H1 (cell line): Measurements from ENCODE around the gene PAGE1. TPM values are rescaled to one million over a fixed set of nuclear protein-coding genes. Genes with fewer than 3 reads are reported as not detected.

Source experiments
- CTCF ChIA-PET: fragments of 300-600 bp; sonication (Branson Sonifier 250); formaldehyde crosslinking; loops from one replicate; lab custom pipeline; 2021; ENCODE audit not compliant: partially characterized antibody; lab: Charles Lee
- POLR2A ChIA-PET: fragments of 300-600 bp; sonication (Branson Sonifier 250); formaldehyde crosslinking; loops from one replicate; lab custom pipeline; 2021; ENCODE audit warnings: inconsistent platforms; ENCODE audit not compliant: partially characterized antibody; lab: Charles Lee
- DNase-seq, 2 experiments: peaks; one replicate each; pipeline versions ENCODE4 v3.0.0 to v3.0.0-alpha.2; 2010 to 2022; ENCODE audit warnings: low spot score in 2 of 2, low read depth in 1 of 2, mixed read lengths in 1 of 2
- FAIRE-seq: peaks from 2 replicates; lab custom pipeline; 2011; peaks lifted over from hg19 to GRCh38; lab: Jason Lieb, UNC
- H2AFZ ChIP-seq: 2 replicates; pipeline ENCODE4 v1.8.1; 2012; ENCODE audit warnings: low read length, inconsistent platforms
- H2AK5ac ChIP-seq: 2 replicates; pipeline ENCODE4 v1.6.1; 2013; ENCODE audit warnings: low read depth, low read length
- H2BK120ac ChIP-seq: replicated peaks from 2 replicates; pipeline ENCODE3; 2013; ENCODE audit warnings: low read depth, low read length, inconsistent platforms
- H2BK12ac ChIP-seq: 2 replicates; pipeline ENCODE4 v1.6.1; 2013; ENCODE audit warnings: low read depth, low read length
- H2BK15ac ChIP-seq: 2 replicates; pipeline ENCODE4 v1.6.1; 2013; ENCODE audit warnings: low read length
- H2BK20ac ChIP-seq: 2 replicates; pipeline ENCODE4 v1.6.1; 2013; ENCODE audit warnings: low read length
- H2BK5ac ChIP-seq: 2 replicates; pipeline ENCODE4 v1.6.1; 2013; ENCODE audit warnings: low read depth, low read length
- H3K14ac ChIP-seq: 2 replicates; pipeline ENCODE4 v1.6.1; 2013; ENCODE audit warnings: inconsistent platforms; ENCODE audit not compliant: insufficient read length
- H3K18ac ChIP-seq: 2 replicates; pipeline ENCODE4 v1.6.1; 2013; ENCODE audit warnings: low read length; ENCODE audit errors: extremely low read depth
- H3K23ac ChIP-seq: 2 replicates; pipeline ENCODE4 v1.6.1; 2013; ENCODE audit warnings: inconsistent platforms; ENCODE audit not compliant: insufficient read length
- H3K23me2 ChIP-seq: 2 replicates; pipeline ENCODE4 v1.6.1; 2013; ENCODE audit warnings: low read depth, low read length
- H3K27ac ChIP-seq: 2 replicates; pipeline ENCODE4 v1.6.1; 2011; ENCODE audit warnings: low read depth, low read length, inconsistent platforms
- H3K27me3 ChIP-seq, 4 experiments: replicated peaks in 1 of 4; 1 replicate in 1 of 4; 2 replicates in 3 of 4; pipeline versions ENCODE4 v1.6.1 to v1.8.1; 2011 to 2013; ENCODE audit warnings: low read length in 3 of 4, mild to moderate bottlenecking in 3 of 4, inconsistent platforms in 2 of 4, mixed read lengths in 2 of 4, moderate library complexity in 1 of 4; ENCODE audit not compliant: control insufficient read depth in 3 of 4, insufficient read depth in 3 of 4; ENCODE audit errors: extremely low read depth in 1 of 4
- H3K36me3 ChIP-seq, 4 experiments: 2 replicates each; pipeline versions ENCODE4 v1.6.1 to v1.8.1; 2011 to 2013; ENCODE audit warnings: mild to moderate bottlenecking in 4 of 4, low read length in 3 of 4, moderate library complexity in 2 of 4, control low read depth in 1 of 4, inconsistent platforms in 1 of 4; ENCODE audit not compliant: insufficient read depth in 4 of 4, control insufficient read depth in 2 of 4
- H3K4ac ChIP-seq: replicated peaks from 2 replicates; pipeline ENCODE3; 2013; ENCODE audit warnings: low read length, low read depth, mixed read lengths, inconsistent platforms; ENCODE audit not compliant: insufficient read length
- H3K4me1 ChIP-seq, 4 experiments: replicated peaks in 1 of 4; 1 replicate in 1 of 4; 2 replicates in 3 of 4; pipeline versions ENCODE4 v1.6.1 to v1.8.1; 2011 to 2013; ENCODE audit warnings: low read length in 3 of 4, inconsistent platforms in 2 of 4, mixed read lengths in 1 of 4; ENCODE audit not compliant: insufficient read depth in 4 of 4, control insufficient read depth in 3 of 4
- H3K4me2 ChIP-seq, 2 experiments: 2 replicates each; pipeline versions ENCODE4 v1.6.1 to v1.8.1; 2011 to 2013; ENCODE audit warnings: low read depth in 2 of 2, low read length in 2 of 2, control low read depth in 1 of 2, inconsistent platforms in 1 of 2, mild to moderate bottlenecking in 1 of 2; ENCODE audit not compliant: insufficient read depth in 1 of 2
- H3K4me3 ChIP-seq, 4 experiments: fragments of 200-600, 300-600 bp in 1 of 4; sonication (generic), shearing (Covaris generic), sonication (Bioruptor Twin) in 1 of 4; 2 replicates each; pipeline versions ENCODE4 v1.5.1 to v1.8.1; 2011 to 2016; ENCODE audit warnings: low read length in 4 of 4, low read depth in 3 of 4, control low read depth in 2 of 4, inconsistent platforms in 2 of 4, mild to moderate bottlenecking in 2 of 4, mixed read lengths in 1 of 4, moderate library complexity in 1 of 4; ENCODE audit not compliant: insufficient read depth in 2 of 4; ENCODE audit errors: extremely low read depth in 1 of 4
- H3K56ac ChIP-seq: replicated peaks from 2 replicates; pipeline ENCODE3; 2013; ENCODE audit warnings: low read depth, mild to moderate bottlenecking, mixed read lengths, low read length, inconsistent platforms; ENCODE audit not compliant: insufficient read length
- H3K79me1 ChIP-seq: 2 replicates; pipeline ENCODE4 v1.6.1; 2013; ENCODE audit warnings: low read depth, low read length, control low read depth
- H3K79me2 ChIP-seq, 2 experiments: 2 replicates each; pipeline versions ENCODE4 v1.6.1 to v1.8.1; 2012 to 2013; ENCODE audit warnings: low read length in 2 of 2, mild to moderate bottlenecking in 2 of 2, inconsistent platforms in 1 of 2; ENCODE audit not compliant: insufficient read depth in 2 of 2, control insufficient read depth in 1 of 2
- H3K9ac ChIP-seq, 4 experiments: replicated peaks in 1 of 4; 1 replicate in 1 of 4; 2 replicates in 3 of 4; pipeline versions ENCODE4 v1.6.1 to v1.8.1; 2011 to 2013; ENCODE audit warnings: low read depth in 3 of 4, low read length in 3 of 4, control low read depth in 2 of 4, mild to moderate bottlenecking in 2 of 4, moderate library complexity in 2 of 4, inconsistent platforms in 1 of 4; ENCODE audit errors: extremely low read depth in 1 of 4
- H3K9me3 ChIP-seq, 2 experiments: 2 replicates each; pipeline versions ENCODE4 v1.6.1 to v1.8.1; 2012 to 2013; ENCODE audit warnings: mild to moderate bottlenecking in 2 of 2, moderate library complexity in 2 of 2, control low read depth in 1 of 2, inconsistent platforms in 1 of 2, low read depth in 1 of 2, low read length in 1 of 2, mixed read lengths in 1 of 2; ENCODE audit not compliant: insufficient read depth in 2 of 2
- H4K20me1 ChIP-seq, 2 experiments: replicated peaks in 1 of 2; 2 replicates each; pipeline versions ENCODE3 to v1.8.1; 2011 to 2013; ENCODE audit warnings: inconsistent platforms in 2 of 2, low read length in 2 of 2, mild to moderate bottlenecking in 1 of 2; ENCODE audit not compliant: insufficient read depth in 2 of 2, control insufficient read depth in 1 of 2
- H4K5ac ChIP-seq: 2 replicates; pipeline ENCODE4 v1.6.1; 2013; ENCODE audit warnings: low read length, low read depth, mixed read lengths, inconsistent platforms; ENCODE audit not compliant: insufficient read length
- H4K8ac ChIP-seq: 2 replicates; pipeline ENCODE4 v1.8.0; 2013; ENCODE audit warnings: mild to moderate bottlenecking, moderate library complexity, low read length, inconsistent platforms; ENCODE audit not compliant: insufficient read depth; ENCODE audit errors: extremely low read depth
- H4K91ac ChIP-seq: replicated peaks from 2 replicates; pipeline ENCODE3; 2013; ENCODE audit warnings: low read length, mixed read lengths, inconsistent platforms; ENCODE audit not compliant: insufficient read length
- CHD1 ChIP-seq: IDR thresholded peaks from 2 replicates; pipeline ENCODE4 v1.6.1; 2012; ENCODE audit warnings: low read depth, low read length, improper control_type of control experiment
- KDM1A ChIP-seq: fragments of 200-600, 300-600 bp; sonication (generic); IDR thresholded peaks from 2 replicates; pipeline ENCODE4 v1.7.1; 2016; ENCODE audit warnings: mild to moderate bottlenecking, low read length, borderline replicate concordance
- POLR2A ChIP-seq, 2 experiments: IDR thresholded peaks; 1 replicate in 1 of 2; 2 replicates in 1 of 2; pipeline ENCODE4 v1.6.1; 2011; ENCODE audit warnings: low read depth in 2 of 2, low read length in 2 of 2, mild to moderate bottlenecking in 2 of 2; ENCODE audit errors: control extremely low read depth in 1 of 2
- SIN3A ChIP-seq, 2 experiments: IDR thresholded peaks in 1 of 2; conservative IDR thresholded peaks in 1 of 2; 2 replicates each; pipeline ENCODE4 v1.6.1; 2011 to 2012; ENCODE audit warnings: low read length in 2 of 2, improper control_type of control experiment in 1 of 2, low read depth in 1 of 2, mild to moderate bottlenecking in 1 of 2
- WGBS, 2 experiments: shearing (Covaris generic) in 1 of 2; methylation state at CpG; one replicate each; pipeline versions ENCODE4 v1.1.6 to v1.1.7; 2013 to 2015; ENCODE audit warnings: low lambda C conversion rate in 2 of 2, mixed read lengths in 2 of 2, inconsistent platforms in 1 of 2, low coverage in 1 of 2, missing lambda C conversion rate in 1 of 2; ENCODE audit not compliant: insufficient replicate concordance in 2 of 2, insufficient coverage in 1 of 2, insufficient read length in 1 of 2; ENCODE audit errors: extremely low coverage in 1 of 2, missing lambda C conversion rate in 1 of 2; 5-methylcytosine and 5-hydroxymethylcytosine counted together
- polyA plus RNA-seq, 7 experiments: library from polyadenylated mRNA; depleted of rRNA in 3 of 7; stranded (reverse) in 5 of 7; unstranded in 2 of 7; fragments of >200 nt in 5 of 7; fragments of 200-250 nt in 2 of 7; gene quantifications; 1 replicate in 5 of 7; 2 replicates in 1 of 7; 4 replicates in 1 of 7; pipeline versions ENCODE4 v1.2.1 to v1.2.3, GENCODE V29; 2011 to 2013; ENCODE audit warnings: missing spikeins in 2 of 7, mixed read lengths in 2 of 7
- total RNA-seq: library from RNA; stranded (reverse); fragmentation: NEBNext Ultra II Directional; extraction: Animal tissue kit (Norgen Biotek cat#: 25700); gene quantifications from 2 replicates; pipeline ENCODE4 v1.2.1, GENCODE V29; 2021

The PAGE1 gene
- total and polyA plus RNA-seq, 2 of the 8 experiments (the other 6 are each of a cell fraction or from before 2014, with no cell fraction given), result not detected

- Histone ChIP-seq H2AK5ac (no peak overlapping the region), H3K4me3 (no peak overlapping the region), H4K20me1 (no peaks in the 10 kb centered on the region), H3K9ac (no peak overlapping the region), H2AFZ (no peak overlapping the region), H3K18ac (no peak overlapping the region), H2BK120ac (no peak overlapping the region), H3K23me2 (no peaks in the 10 kb centered on the region), H3K79me2 (no peaks in the 10 kb centered on the region), H3K36me3 (no peaks in the 10 kb centered on the region), H4K5ac (no peak overlapping the region), H3K4me2 (no peak overlapping the region), H3K56ac (no peak overlapping the region), H3K27ac (no peak overlapping the region), H3K27me3 (no peaks in the 10 kb centered on the region), H3K4me1 (peaks cover 0 to 2% (median 0%) of the 10 kb centered on the region in 4 experiments; a peak in 1 of 7 replicates), H4K91ac (no peak overlapping the region), H2BK12ac (no peak overlapping the region), H3K9me3 (no peaks in the 10 kb centered on the region), H4K8ac (no peak overlapping the region), H3K4ac (no peak overlapping the region), H3K79me1 (no peaks in the 10 kb centered on the region), H2BK5ac (no peak overlapping the region), H3K14ac (no peak overlapping the region), H2BK20ac (no peak overlapping the region), H3K23ac (no peak overlapping the region), H2BK15ac (no peak overlapping the region)
- no peak for DNase-seq
- FAIRE-seq, result no peak
- POLR2A ChIA-PET, result no interaction called here
- TF ChIP-seq CHD1 (no peak), POLR2A (IDR thresholded peaks at IDR 0.05; ENCODE audit: control extremely low read depth in 1 of 2, low read depth in 2 of 2, low read length in 2 of 2) (no peak), KDM1A (no peak), SIN3A (conservative IDR thresholded peaks at IDR 0.05 in 1 of 2, IDR thresholded peaks at IDR 0.05 in 1 of 2; ENCODE audit: low read depth in 1 of 2, low read length in 2 of 2) (no peak)
- CTCF ChIA-PET, result interaction anchor here (0.8 kb wide), 1 partner anchor 29 kb away, joined by 3 read pairs; no protein-coding TSS in a partner anchor
- WGBS, 2 experiments, result 90% methylated on average over 3 of the region's 3 CpGs; no CpG with 5 or more reads in 1 of the 2 experiments
These were observed 29.6 kb upstream of the PAGE1 start for GRCh38 chrX:49725401-49725800.
